Keratinocyte (primary cell): Measurements from ENCODE around the gene FAF2.

Experiments
- CTCF ChIP-seq, 3 experiments: IDR thresholded peaks in 1 of 3; conservative IDR thresholded peaks in 1 of 3; optimal IDR thresholded peaks in 1 of 3; 2 replicates in 2 of 3; 3 replicates in 1 of 3; pipeline versions ENCODE3 to v1.5.1; 2011; ENCODE audit warnings: low read length in 3 of 3, mild to moderate bottlenecking in 3 of 3, moderate library complexity in 2 of 3, control low read depth in 1 of 3, inconsistent platforms in 1 of 3; ENCODE audit not compliant: insufficient read depth in 2 of 3; ENCODE audit errors: extremely low read depth in 1 of 3
- EZH2 ChIP-seq: IDR thresholded peaks from one replicate; pipeline ENCODE4 v1.6.1; 2012; ENCODE audit warnings: inconsistent platforms, mild to moderate bottlenecking, low read length, moderate library complexity

GRCh38 chr5:176550275-176550831 is 102.2 kb downstream of the FAF2 start:
- TF ChIP-seq CTCF (optimal IDR thresholded peaks at IDR 0.05 in 1 of 3, IDR thresholded peaks at IDR 0.05 in 1 of 3, conservative IDR thresholded peaks at IDR 0.05 in 1 of 3; ENCODE audit: extremely low read depth in 1 of 3, insufficient read depth in 2 of 3, low read length in 3 of 3) (no peak), EZH2 (no peak)
